ENCODE results near the gene G3BP2. TPM values are rescaled to one million over a fixed set of nuclear protein-coding genes. Genes with fewer than 3 reads are reported as not detected.

Gene G3BP2
- total RNA-seq, 1 experiment from 2014 or later: 102 TPM

- Histone ChIP-seq H3K36me3 (ENCODE audit: low read depth) (no peaks in the 10 kb centered on the region), H3K4me1 (replicated peaks; ENCODE audit: insufficient read depth) (no peaks in the 10 kb centered on the region), H3K27ac (no peak overlapping the region), H3K9me2 (ENCODE audit: insufficient read depth) (no peaks in the 10 kb centered on the region), H3F3A (ENCODE audit: insufficient read depth, low read depth) (no peaks in the 10 kb centered on the region), H3K79me2 (ENCODE audit: low read depth) (no peaks in the 10 kb centered on the region), H2AFZ (no peak overlapping the region), H3K4me3 (no peak overlapping the region), H3K4me2 (no peak overlapping the region), H3K9me3 (ENCODE audit: insufficient read depth, low read depth) (no peaks in the 10 kb centered on the region), H3K27me3 (ENCODE audit: insufficient read depth, low read depth) (no peaks in the 10 kb centered on the region), H4K20me1 (ENCODE audit: insufficient read depth) (no peaks in the 10 kb centered on the region)
- no TSS peak for BruUV-seq (replicated peaks)
- ChIA-PET POLR2A (ENCODE audit: unreplicated experiment) (no interaction called here), CTCF (no interaction called here)
- intact Hi-C loops (cut with micrococcal nuclease; ENCODE audit: unreplicated experiment): no loop called here
- no peak for TF ChIP-seq CTCF (conservative IDR thresholded peaks at IDR 0.05)
- no peak for DNase-seq
Observed at GRCh38 chr4:75705198-75705977, 32.2 kb upstream of the G3BP2 start.

- POLR2A ChIA-PET (ENCODE audit: unreplicated experiment): no interaction called here
- Histone ChIP-seq H3K27ac (no peak overlapping the region), H2AFZ (no peak overlapping the region), H3K9me3 (ENCODE audit: insufficient read depth, low read depth) (no peaks in the 10 kb centered on the region), H3K4me2 (no peak overlapping the region), H3K9me2 (ENCODE audit: insufficient read depth) (no peaks in the 10 kb centered on the region), H3F3A (ENCODE audit: insufficient read depth, low read depth) (no peaks in the 10 kb centered on the region), H4K20me1 (ENCODE audit: insufficient read depth) (no peaks in the 10 kb centered on the region), H3K36me3 (ENCODE audit: low read depth) (no peaks in the 10 kb centered on the region), H3K79me2 (ENCODE audit: low read depth) (no peaks in the 10 kb centered on the region), H3K27me3 (ENCODE audit: insufficient read depth, low read depth) (no peaks in the 10 kb centered on the region), H3K4me1 (replicated peaks; ENCODE audit: insufficient read depth) (no peaks in the 10 kb centered on the region), H3K4me3 (no peak overlapping the region)
- DNase-seq: no peak
- CTCF ChIA-PET: no interaction called here
- no TSS peak for BruUV-seq (replicated peaks)
- intact Hi-C loops (cut with micrococcal nuclease; ENCODE audit: unreplicated experiment): no loop called here
- TF ChIP-seq EZH2 (IDR thresholded peaks at IDR 0.05; ENCODE audit: low read depth) (no peak), CTCF (conservative IDR thresholded peaks at IDR 0.05) (no peak)
Observed at GRCh38 chr4:75702919-75703411, 29.8 kb upstream of the G3BP2 start.

GRCh38 chr4:75699299-75699698 is 26.1 kb upstream of the G3BP2 start:
- no peak overlapping the region for H2AFZ ChIP-seq
- H3K9me3 ChIP-seq (ENCODE audit: insufficient read depth, low read depth): no peaks in the 10 kb centered on the region
- POLR2A ChIA-PET (ENCODE audit: unreplicated experiment): no interaction called here
- no peak overlapping the region for H3K4me3 ChIP-seq
- no peaks in the 10 kb centered on the region for H3K9me2 ChIP-seq (ENCODE audit: insufficient read depth)
- no TSS peak for BruUV-seq (replicated peaks)
- no peak for DNase-seq
- H3K4me1 ChIP-seq (replicated peaks; ENCODE audit: insufficient read depth): no peaks in the 10 kb centered on the region
- no peaks in the 10 kb centered on the region for H4K20me1 ChIP-seq (ENCODE audit: insufficient read depth)
- no peak overlapping the region for H3K27ac ChIP-seq
- H3K27me3 ChIP-seq (ENCODE audit: insufficient read depth, low read depth): no peaks in the 10 kb centered on the region
- H3K79me2 ChIP-seq (ENCODE audit: low read depth): no peaks in the 10 kb centered on the region
- no peaks in the 10 kb centered on the region for H3F3A ChIP-seq (ENCODE audit: insufficient read depth, low read depth)
- H3K4me2 ChIP-seq: no peak overlapping the region
- CTCF ChIA-PET: no interaction called here
- TF ChIP-seq CTCF (conservative IDR thresholded peaks at IDR 0.05) (no peak), EZH2 (IDR thresholded peaks at IDR 0.05; ENCODE audit: low read depth) (no peak)
- no peaks in the 10 kb centered on the region for H3K36me3 ChIP-seq (ENCODE audit: low read depth)
- intact Hi-C loops (cut with micrococcal nuclease; ENCODE audit: unreplicated experiment): no loop called here

Measured in PC-9 (cell line).